ENCODE results near the gene RHO.

The RHO gene

DNA sequence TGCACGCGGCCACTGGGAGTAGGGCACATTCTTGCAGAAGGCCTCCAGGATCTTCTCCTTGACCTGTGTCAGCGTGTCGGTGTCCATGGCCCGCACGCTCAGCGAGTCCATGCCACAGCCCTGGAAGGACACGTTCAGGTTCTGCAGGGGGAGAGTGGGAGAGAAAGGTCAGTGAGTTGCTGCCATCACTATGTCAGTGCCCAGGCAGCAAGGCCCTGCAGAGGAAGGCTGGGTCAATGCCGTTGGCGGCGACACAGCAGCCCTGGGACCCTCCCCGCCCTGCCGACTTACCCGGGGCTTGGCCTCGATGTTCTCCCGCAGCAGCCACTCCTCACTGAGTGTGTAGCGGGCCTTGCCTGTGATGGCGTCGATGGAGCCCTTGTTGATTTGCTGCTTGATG is 34.4 kb downstream of the RHO start:
- DNase-seq, result no peak

- no peak for DNase-seq
These were observed 34.9 kb downstream of the RHO start for GRCh38 chr3:129563332-129563731.

DNA sequence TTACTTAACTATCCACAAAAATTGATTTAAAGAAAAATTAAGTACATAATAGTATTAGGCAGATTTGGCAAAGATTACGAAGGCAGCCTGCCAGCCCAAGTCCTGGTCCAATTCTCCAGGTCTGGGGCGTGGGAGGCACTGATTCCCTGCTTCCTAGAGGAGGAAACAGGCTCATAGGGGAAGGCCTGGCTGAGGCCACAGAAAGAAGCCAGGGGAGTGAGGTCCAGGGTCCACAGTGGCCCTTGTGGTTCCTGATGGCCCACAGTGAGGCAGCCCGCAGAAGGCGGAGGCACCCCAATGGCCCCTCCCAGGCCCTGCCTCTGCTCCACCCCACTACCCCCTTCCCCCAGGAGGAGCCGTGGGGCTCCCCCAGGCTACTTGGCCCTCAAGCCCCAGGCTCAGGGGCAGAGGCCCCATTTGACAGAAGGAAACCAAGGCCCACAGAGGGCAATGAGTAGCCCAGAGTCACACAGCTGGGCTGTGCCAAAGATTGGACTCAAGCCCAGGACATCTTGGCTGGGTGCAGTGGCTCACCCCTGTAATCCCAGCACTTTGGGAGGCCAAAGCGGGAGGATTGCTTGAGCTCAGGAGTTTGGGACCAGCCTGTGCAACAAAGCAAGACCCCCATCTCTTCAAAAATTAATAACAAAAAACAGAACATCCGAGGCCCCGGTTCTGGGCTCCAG is 35.6 kb downstream of the RHO start:
- no peak for DNase-seq

- DNase-seq, result no peak
These were observed 36.7 kb downstream of the RHO start for GRCh38 chr3:129564981-129565644.

GRCh38 chr3:129565902-129566301 is 37.5 kb downstream of the RHO start:
- DNase-seq, result no peak

- DNase-seq, result no peak
These were observed 38.8 kb downstream of the RHO start for GRCh38 chr3:129567176-129567705.

DNA sequence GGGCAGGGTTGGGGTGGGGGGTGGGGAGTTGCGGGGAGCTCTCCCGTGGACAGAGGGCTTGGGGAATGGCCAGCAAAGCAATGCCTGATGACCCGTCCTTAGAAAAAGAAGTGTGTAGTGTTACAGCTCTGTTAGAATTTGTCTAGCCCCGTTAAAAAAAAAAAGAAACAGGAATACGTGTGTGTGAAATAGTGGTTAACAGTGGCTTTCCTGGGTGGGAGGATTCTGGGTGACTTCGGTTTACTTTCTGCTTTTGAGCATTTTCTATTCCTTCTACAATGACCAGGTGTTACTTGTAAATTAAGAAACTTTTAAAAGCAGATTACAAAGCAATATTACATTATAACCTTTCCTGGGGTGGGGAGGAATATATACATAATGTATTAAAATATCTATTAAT is 39.5 kb downstream of the RHO start:
- no peak for DNase-seq

- DNase-seq, result no peak
These were observed 41.4 kb downstream of the RHO start for GRCh38 chr3:129569856-129570255.

DNA sequence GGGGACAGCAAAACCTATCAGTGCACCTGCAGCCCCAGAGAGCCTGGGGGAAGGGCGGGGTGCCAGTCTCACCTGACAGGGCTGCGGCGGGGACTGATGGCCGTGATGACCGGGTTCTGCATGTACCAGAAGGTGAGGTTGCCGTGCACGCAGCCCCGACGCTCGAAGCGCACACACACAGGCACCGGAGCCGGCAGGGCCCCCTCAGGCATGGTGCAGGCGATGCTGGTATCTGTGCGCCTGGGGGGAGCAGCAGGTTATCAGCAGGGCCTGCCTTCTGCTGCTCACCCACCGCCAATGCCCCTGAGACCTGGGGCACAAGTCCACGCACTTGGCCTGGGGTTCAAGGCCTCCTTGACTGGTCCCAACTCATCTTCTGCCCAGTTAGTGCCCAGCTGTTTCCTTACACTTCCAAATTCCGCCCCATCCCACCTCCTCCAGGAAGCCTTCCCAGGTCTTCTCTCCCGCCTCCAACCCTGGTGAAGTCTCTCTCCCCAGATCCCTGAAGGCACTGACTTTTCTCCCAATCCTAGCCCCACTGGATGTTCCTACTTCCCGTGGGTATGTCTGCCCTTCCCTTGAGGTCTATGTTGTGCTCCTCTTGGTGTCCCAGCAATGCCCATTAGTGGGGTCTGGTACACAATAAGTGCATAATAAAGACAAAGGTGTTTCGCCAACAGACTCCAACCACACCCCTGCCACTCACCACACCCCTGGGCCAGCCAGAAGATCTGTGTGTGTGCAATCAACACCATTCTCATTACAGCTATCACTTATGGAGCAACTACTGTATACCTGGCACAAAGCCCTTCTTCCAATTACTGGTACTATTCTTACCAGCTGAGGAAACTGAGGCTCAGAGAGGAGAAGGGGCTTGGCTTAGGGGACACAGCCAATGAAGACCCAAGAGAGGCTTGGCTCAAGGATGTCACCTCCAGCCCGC is 43.4 kb downstream of the RHO start:
- DNase-seq, result no peak

GRCh38 chr3:129572603-129573002 is 44.2 kb downstream of the RHO start:
- no peak for DNase-seq

DNA sequence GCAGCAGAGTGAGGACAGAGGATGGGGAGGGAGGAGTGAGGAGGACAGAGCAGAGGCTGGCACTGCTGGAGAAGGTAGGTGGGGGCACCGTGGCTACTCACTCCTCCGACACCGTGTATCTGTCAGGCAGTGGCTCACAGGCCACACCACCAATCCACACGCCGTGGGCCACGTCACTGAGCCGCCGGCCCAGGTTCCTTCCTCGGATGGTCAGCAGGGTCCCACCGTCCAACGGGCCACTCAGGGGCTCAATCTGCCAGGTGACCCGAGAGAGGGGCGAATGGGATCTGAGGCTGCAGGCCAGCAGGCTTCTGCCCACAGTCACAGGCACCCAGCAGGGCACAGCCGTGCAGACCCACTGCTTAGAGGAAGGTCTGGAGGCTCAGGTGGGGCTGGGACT is 45.1 kb downstream of the RHO start:
- DNase-seq, result no peak

- DNase-seq, result no peak
These were observed 45.8 kb downstream of the RHO start for GRCh38 chr3:129574206-129574605.

GRCh38 chr3:129575233-129575996 is 47.0 kb downstream of the RHO start:
- DNase-seq, result no peak

GRCh38 chr3:129575997-129576384 is 47.6 kb downstream of the RHO start:
- peak; percentile 51 for DNase-seq

- DNase-seq, result peak; percentile 94
These were observed 48.3 kb downstream of the RHO start for GRCh38 chr3:129576514-129577352.

DNA sequence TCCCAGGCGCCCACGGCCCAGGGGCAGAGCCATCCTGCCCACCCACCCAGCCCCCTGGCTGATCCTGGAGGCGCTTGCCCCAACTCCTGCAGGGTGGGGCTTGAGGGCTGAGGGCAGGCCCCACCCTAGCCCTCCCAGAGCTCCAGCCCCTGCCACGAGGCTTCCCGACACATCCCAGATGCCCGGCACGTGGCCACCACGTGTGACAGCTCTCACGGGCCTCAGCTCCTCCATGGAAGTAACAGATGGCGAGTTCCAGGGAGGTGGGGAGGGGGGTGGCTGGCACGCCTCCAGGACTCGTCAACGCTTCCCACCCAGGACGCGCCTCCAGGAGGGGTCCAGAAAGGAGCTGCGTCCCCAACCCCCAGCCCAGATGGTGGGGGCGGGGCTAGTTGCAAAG is 48.9 kb downstream of the RHO start:
- peak; percentile 65 for DNase-seq

- no peak for DNase-seq
These were observed 49.7 kb downstream of the RHO start for GRCh38 chr3:129577925-129578786.

- DNase-seq, result no peak
These were observed 51.6 kb downstream of the RHO start for GRCh38 chr3:129579991-129580390.

DNA sequence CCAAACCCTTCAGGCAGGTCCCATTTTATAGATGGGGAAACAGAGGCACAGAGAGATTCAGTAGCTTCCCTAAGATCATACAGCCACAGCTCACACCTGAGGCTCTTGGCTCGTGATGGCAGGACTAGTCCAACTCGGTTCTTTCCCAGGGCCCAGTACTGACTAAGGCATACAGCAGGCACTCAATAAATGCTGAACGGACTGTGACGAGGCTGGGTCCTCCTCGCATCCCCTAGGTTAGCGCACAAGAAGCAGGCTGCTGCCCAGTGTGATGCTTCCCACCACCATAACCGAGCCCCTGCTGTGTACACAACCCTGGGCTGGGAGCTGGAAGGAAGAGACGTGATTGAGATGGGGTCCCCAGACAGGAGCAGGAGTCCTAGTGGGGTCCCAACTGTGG is 53.2 kb downstream of the RHO start:
- no peak for DNase-seq

DNA sequence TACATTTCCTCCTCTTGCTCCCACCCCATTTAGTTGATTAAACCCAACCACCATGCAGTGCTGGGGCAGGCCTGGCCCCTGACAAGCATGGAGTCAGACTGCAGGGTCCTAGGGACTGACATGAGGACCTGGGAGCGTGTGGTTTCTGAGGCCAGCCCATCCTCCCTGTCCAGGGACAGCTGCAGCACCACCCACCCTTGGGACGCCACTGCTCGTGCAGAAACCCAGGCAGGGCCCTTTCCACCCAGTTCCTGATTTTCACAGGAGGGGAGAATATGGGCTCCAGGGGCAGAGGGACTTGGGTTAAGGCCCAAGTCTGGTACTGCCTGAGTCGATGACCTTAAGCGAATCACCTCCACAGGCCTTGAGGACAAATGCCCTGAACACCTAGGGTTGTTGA is 54.4 kb downstream of the RHO start:
- DNase-seq, result no peak

GRCh38 chr3:129583289-129583688 is 54.9 kb downstream of the RHO start:
- DNase-seq, result no peak
